GM18517 (cell line): ENCODE data around the gene KCND1.
A peak's percentile ranks its signal among the peaks of the same experiment; 100 is the strongest.
"Not testable (repeated sequence)": the region's sequence is repeated elsewhere in the genome, so short reads cannot be mapped to it uniquely, and the experiment has no call there.

ENCODE experiments used
- ATAC-seq: cut with Tn5 transposase; IDR thresholded peaks from one replicate; pipeline ENCODE4 v1.9.1; 2021; ENCODE audit warnings: mild to moderate bottlenecking, moderate library complexity; ENCODE audit not compliant: unreplicated experiment

The KCND1 gene

DNA sequence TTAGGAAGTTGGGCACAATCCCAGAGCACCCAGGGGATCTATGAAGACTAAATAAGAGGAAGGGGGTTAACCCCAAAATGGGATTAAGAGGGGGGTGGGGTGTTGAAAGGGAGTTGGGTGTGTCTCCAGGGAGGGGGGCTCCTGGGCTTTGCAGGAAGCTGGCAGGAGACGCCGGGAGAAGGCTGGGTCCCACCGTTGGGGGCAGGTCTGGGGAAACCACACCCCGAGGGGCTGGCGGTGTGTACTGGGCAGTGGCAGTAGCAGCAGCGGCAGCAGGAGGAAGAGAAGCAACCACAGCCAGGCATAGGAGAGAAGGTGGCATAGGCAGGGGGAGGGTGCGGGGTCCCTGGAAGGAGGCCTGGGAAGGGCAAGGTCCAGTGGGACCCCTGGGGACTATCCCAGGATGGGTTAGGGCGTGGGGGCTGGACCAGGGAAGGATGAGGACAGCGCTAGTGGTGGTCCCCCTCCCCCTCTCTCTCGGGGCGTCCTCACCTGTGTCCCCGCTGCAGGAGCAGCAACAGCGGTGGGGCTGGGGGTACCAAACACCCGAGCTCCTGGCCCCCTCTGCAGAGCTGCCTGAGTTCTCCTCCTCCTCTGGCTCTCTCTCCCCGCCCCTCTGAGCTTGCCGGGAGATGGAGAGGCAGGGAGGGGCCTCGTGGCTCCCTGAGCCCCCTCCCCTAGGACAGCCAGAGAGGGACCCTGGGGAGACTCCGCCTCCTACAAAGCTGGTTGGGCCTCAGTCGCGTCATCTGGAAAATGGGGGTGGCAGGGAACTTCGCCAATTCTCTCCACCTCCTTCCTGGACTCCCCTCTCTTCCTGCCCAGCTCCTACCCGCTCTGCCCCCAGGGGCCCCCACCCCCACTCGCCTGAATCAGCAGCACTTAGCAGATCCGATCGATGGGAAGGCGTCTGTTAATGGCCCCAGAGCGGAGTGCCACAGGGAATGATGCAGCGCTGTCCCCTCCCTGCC is at the start of gene KCND1:
Gene KCND1, minus strand, starts transcription at position 596 of the 971 bp plus-strand sequence. CDS start 1,573 bp downstream, outside the sequence.
- ATAC-seq, result no peak

GRCh38 chrX:49019599-49020249 is 48.1 kb upstream of the KCND1 start:
- no peak for ATAC-seq

DNA sequence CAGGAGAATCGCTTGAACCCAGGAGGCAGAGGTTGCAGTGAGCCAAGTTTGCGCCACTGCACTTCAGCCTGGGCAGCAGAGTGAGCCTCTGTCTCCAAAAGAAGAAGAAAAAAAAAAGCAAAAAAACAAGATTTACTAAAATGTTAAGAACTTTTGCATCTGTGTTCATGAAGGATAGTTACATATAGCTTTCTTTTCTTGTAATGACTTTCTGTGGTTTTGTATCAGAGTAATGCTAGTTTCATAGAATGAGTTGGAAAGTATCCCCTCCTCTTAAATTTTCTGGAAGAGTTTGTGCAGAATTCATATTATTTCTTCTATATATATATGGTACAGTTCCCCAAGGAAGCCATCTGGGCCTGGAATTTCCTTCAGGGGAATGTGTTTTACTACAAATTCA is 47.4 kb upstream of the KCND1 start:
- ATAC-seq, result no peak

DNA sequence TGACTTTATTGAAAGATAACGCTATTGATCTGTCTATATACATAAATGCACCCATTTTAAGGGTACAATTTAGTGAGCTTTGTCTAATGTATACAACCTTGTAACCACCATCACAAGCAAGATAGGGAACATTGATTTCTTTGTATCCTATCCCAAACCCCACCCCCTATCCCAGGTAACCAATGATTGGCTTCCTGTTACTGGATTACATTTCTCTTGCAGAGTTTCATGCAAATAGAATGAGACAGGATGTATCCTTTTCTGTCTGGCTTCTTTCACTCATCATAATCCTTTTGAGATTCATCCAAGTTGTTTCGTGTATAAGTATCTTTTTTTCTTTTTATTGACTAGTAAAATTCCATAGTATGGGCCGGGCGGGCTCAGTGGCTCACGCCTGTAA is 32.1 kb upstream of the KCND1 start:
- ATAC-seq, result no peak

- peak; percentile 77 for ATAC-seq
These were observed 30.7 kb upstream of the KCND1 start, which contains the start of gene GRIPAP1 for GRCh38 chrX:49002091-49002935. Gene GRIPAP1, minus strand, starts transcription at chrX:49002264. Its CDS starts 35 bp downstream, at chrX:49002229.

GRCh38 chrX:49001521-49002090 is 30.0 kb upstream of the KCND1 start:
- peak; percentile 17 for ATAC-seq

DNA sequence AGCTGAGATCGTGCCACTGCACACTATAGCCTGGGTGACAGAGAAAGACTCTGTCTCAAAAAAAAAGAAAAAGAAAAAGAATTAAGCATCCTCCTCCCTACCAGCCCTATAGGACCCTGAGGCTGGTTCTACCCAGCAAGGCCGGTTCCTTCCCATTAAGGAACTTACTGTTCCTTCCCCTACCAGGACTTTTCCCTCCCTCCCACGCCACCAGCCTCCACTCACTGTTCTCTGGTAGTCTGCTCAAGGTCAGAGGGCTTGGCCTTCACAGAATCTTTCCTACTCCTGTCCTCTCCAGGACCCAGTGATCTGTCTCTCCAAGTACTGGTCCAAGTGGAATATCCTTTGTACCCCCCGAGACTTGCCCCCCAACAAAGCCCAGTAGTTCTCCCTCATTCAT is 29.0 kb upstream of the KCND1 start:
- ATAC-seq, result no peak

DNA sequence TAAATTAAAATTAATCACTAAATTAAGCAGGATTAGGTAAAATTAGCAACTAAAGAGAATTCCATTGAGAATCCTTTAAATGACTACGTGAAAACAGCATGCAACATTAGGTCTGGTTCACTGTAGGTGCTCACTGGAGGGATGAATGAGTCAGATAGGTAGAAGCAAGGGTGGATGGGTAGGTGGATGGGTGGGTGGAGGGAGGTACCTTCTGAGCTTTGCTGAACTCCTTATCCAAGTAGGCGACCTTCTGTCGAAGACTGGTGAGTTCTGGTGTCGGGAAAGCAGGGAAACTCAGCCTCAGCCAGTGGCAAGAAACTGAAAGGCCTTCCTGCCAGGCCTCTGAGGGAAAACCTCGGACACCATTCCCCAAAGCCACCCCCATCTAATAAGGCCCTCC is 27.4 kb upstream of the KCND1 start:
- no peak for ATAC-seq

DNA sequence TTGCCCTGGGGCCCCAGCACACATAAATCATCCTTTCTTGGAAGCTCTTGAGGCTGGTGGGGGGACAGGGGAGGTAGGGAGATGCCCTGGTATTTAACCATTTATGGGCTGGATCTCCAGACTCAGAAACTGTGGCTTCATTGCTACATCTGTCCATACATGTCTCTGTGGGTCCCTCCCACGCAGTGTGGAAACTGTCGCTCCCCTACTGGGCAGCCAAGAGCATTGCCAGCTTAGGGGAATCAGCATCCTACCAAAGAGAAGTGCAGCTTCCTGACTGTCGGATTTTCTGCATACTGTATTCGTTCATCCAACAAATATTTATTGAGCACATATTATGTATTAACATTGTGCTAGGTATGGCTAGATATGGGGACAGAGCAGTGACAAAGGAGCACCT is 26.7 kb upstream of the KCND1 start:
- ATAC-seq, result no peak

DNA sequence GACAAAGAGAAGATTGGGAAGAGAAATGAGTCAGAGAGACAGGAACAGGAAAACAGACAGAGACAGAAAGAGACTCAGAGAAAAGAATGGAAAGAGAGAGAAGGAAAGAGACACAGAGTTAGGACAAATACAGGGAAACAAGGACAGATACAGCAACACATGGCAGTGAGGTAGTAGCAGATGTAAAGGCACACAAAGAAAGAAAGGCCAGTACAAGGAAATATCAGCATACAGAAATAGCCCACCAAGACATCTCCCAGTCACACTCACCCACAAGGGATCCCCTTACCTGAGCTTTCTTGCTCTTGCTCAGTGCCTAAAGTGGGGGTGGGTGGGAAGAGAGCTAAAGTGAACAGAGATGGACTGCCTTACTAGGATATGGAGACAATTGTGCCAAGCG is 26.2 kb upstream of the KCND1 start:
- no peak for ATAC-seq

GRCh38 chrX:48997455-48997854 is 25.8 kb upstream of the KCND1 start:
- ATAC-seq, result no peak

DNA sequence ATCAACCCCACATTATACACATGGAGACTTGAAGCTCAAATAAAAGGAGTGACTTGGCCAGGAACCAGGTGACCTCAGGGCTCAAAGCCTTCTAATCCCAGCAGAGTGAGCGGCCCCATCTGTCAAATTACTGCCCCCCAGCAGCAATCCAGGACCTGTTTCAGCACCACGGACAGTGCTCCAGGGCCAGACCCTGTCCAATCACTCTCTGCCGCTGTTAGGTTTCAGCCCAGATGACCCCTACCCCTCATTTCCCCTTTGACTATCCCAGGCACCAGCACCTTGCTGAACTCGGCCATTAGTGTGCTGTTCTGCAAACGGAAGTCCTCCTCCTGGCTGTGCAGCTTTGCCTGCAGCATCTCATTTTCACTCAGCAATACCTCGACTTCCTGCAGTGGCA is 25.3 kb upstream of the KCND1 start:
- no peak for ATAC-seq

DNA sequence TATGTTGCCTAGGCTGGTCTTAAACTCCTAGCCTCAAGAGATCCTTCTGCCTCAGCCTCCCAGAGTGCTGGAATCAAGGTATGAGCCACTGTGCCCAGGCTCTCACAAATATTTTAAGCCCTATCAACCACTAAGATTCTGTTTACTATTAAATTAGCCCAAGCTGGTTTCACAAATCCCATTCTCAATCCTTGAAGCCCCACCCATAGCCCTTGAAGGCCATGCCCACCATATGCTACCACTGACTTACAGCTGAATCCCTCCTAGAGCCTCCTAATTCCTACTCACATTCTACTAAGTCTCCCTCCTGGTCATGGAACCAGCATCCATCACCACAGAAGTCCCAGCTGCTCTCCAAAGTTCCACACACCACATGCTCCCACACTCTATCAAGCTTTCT is 20.7 kb upstream of the KCND1 start:
- no peak for ATAC-seq

- no peak for ATAC-seq
These were observed 17.8 kb upstream of the KCND1 start for GRCh38 chrX:48989483-48989882.

GRCh38 chrX:48983896-48984295 is 12.3 kb upstream of the KCND1 start:
- no peak for ATAC-seq

DNA sequence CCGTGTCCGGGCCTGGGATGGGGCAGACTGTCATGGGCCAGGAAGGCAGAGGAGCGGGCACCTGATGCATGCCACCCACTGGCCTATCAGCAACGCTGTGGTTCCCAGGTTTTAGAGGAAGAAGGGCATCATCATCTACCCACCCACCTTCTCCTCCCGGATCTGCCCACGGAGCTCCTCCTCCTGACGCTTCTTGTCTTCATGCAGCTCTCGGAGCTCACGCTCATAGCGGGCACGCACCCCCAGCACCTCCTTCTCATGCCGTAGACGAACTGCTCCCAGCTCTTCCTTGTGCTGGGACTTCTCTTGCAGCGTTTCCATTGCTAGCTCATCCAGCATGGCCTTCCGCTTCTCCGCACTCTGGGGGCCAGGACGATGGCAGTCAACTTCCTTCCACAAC is 11.4 kb upstream of the KCND1 start:
- ATAC-seq, result no peak

DNA sequence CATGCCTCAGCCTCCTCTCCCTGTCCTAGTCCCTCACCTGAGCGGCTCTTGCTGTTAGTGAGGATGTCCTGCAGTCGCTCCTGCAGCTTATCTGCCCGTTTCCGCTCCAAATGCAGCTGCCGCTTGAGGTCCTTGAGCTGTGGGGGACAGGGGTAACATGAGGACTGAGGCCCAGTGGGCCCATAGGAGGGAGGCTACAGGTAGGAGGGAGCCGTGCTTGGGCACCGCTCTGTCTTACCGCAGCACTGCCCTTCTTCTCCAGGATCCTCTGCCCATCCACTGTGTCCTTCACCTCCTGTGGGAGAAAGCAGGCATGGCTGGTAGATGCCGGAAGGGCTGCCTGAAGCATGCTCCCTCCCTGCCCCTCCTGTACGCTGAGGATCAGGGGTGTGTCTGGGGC is 9.5 kb upstream of the KCND1 start:
- ATAC-seq, result no peak

- ATAC-seq, result not testable (repeated sequence)
These were observed 8.7 kb upstream of the KCND1 start for GRCh38 chrX:48980341-48980740.

DNA sequence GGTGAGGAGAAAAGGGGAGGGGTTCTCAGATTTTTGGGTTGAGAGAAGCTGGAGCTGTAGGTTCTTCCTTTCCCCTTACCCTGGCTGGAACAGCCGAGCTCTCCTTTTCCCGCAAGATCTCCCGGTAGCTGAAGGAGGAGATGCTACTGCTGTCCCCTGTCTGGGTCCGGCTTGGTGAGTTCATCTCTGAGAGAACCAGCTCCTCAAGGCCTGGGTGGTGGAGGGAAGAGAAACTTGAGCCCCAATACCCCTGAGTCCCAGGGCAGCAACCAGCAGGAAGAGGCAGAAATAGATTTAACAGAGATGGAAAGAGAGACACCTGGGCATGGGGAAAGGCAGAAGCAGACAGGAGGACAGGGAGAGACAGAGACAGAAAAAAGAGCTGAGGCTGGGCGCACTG is 6.6 kb upstream of the KCND1 start:
- no peak for ATAC-seq

GRCh38 chrX:48976086-48976485 is 4.4 kb upstream of the KCND1 start:
- no peak for ATAC-seq

- ATAC-seq, result no peak
These were observed 3.9 kb upstream of the KCND1 start for GRCh38 chrX:48975541-48975940.
